Adrenal gland (tissue), 12 donors: ENCODE measurements around the gene GRM5. TPM values are rescaled to one million over a fixed set of nuclear protein-coding genes. Genes with fewer than 3 reads are reported as not detected.

Source experiments
- DNase-seq, 7 donors: peaks; one replicate each; pipeline ENCODE4 v3.0.0-alpha.2; 2019 to 2020
- H3K27ac ChIP-seq, 5 donors: fragments of 200-600 bp; sonication (generic) in 4 of 5; 1 replicate in 3 of 5; 2 replicates in 2 of 5; pipeline versions ENCODE4 v1.5.1 to v1.8.0; 2016 to 2020; ENCODE audit warnings: mild to moderate bottlenecking in 1 of 5
- H3K27me3 ChIP-seq: fragments of 200-600 bp; 2 replicates; pipeline ENCODE4 v1.8.0; 2021
- H3K36me3 ChIP-seq, 2 donors: fragments of 200-600 bp; replicated peaks in 1 of 2; 1 replicate in 1 of 2; 2 replicates in 1 of 2; pipeline versions ENCODE4 v1.5.1 to v1.8.0; 2018 to 2022
- H3K4me1 ChIP-seq, 2 donors: fragments of 200-600 bp; replicated peaks in 1 of 2; 1 replicate in 1 of 2; 2 replicates in 1 of 2; pipeline versions ENCODE4 v1.5.1 to v1.8.0; 2018 to 2021
- H3K4me3 ChIP-seq, 4 donors: fragments of 200-600 bp; sonication (generic) in 3 of 4; one replicate each; pipeline ENCODE4 v1.5.1; 2016 to 2018
- H3K9me3 ChIP-seq, 3 donors: fragments of 200-600 bp; sonication (generic) in 1 of 3; replicated peaks in 1 of 3; 1 replicate in 2 of 3; 2 replicates in 1 of 3; pipeline versions ENCODE4 v1.5.1 to v1.8.0; 2016 to 2021
- CTCF ChIP-seq, 6 experiments: fragments of 450-650 bp in 4 of 6; fragments of 200-600 bp in 2 of 6; sonication (generic) in 1 of 6; IDR thresholded peaks; 1 replicate in 5 of 6; 2 replicates in 1 of 6; pipeline versions ENCODE4 v1.5.1 to v1.8.0; 2016 to 2021; ENCODE audit warnings: antibody characterized with exemption in 6 of 6, mild to moderate bottlenecking in 2 of 6, moderate library complexity in 1 of 6
- POLR2A ChIP-seq, 2 donors: fragments of 450-650 bp; IDR thresholded peaks; one replicate each; pipeline ENCODE4 v1.6.1; 2017; ENCODE audit warnings: antibody characterized with exemption in 2 of 2, mild to moderate bottlenecking in 2 of 2, moderate library complexity in 1 of 2
- WGBS, 4 donors: extraction: QIAGEN DNeasy Blood & Tissue Kit in 2 of 4; methylation state at CpG; one replicate each; pipeline versions ENCODE4 v1.1.5 to v1.1.7; 2013 to 2017; 5-methylcytosine and 5-hydroxymethylcytosine counted together
- intact Hi-C, 2 donors: fragments of 100-400 bp; cut with DNase I; formaldehyde crosslinking; loops; one replicate each; pipeline versions ENCODE4 v1.14.1 to v1.15.0; 2022 to 2023
- polyA plus RNA-seq, 3 donors: library from polyadenylated mRNA; stranded (reverse); fragments of 200-250 nt in 2 of 3; fragments of 350-450 nt in 1 of 3; fragmentation: Illumina TruSeq in 1 of 3; extraction: RNeasy Lipid Tissue Mini Kit (QIAGEN cat#74804) in 1 of 3; gene quantifications; one replicate each; pipeline ENCODE4 v1.2.3, GENCODE V29; 2013 to 2014
- total RNA-seq, 9 donors: library from RNA; depleted of rRNA in 4 of 9; stranded (reverse); fragments of >200 nt in 4 of 9; fragments of 120-200 nt in 1 of 9; fragmentation: NEBNext Ultra II Directional in 1 of 9; extraction: Animal tissue kit (Norgen Biotek cat#: 25700) in 1 of 9; gene quantifications; one replicate each; pipeline versions ENCODE4 v1.1.0 to v1.2.4, GENCODE V29; 2013 to 2023
- donor health status: healthy with polysubstance abuse.
- donor health status: Bipolar disorder and iron deficiency.
- donor health status: DM: yes; HTN: yes; CAD: no.
- donor health status: DM: no; HTN: no; CAD: no.
- donor health status: DM: no; HTN: no; CAD: no.
- donor health status: DM: yes; HTN: yes; CAD: no.

The GRM5 gene
- total and polyA plus RNA-seq, 12 donors: under 0.01 to 0.33 (median 0.17) TPM; not detected in 8

GRCh38 chr11:88521399-88521798, 544.4 kb downstream of the GRM5 start:
- no peak for DNase-seq
- intact Hi-C loops: no loop called here

DNA sequence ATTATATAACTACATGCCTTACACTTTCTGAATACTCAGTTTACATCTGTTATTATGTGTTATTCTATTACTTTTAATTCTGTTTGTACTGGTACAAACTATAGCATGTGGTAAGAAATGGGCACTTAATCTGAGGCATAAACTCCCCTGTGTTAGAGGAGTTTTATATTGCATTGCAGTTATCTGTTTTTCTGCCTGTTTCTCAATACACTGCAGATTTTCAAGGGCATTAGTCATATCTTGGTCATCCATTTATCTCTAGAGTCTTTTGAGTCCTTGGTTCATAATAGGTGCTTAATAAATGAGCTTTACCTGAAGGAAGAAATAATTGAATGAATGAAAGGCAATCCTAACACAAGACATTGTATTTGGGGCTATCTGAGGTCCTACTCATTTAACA, 545.4 kb downstream of the GRM5 start:
- Histone ChIP-seq H3K4me1 (no peaks in the 10 kb centered on the region), H3K27me3 (no peaks in the 10 kb centered on the region), H3K9me3 (no peaks in the 10 kb centered on the region), H3K36me3 (no peaks in the 10 kb centered on the region), H3K27ac (no peak overlapping the region), H3K4me3 (no peak overlapping the region)
- intact Hi-C loops: no loop called here
- no peak for TF ChIP-seq POLR2A (IDR thresholded peaks at IDR 0.05)
- no peak for TF ChIP-seq CTCF (IDR thresholded peaks at IDR 0.05)
- DNase-seq: no peak

More at GRCh38 chr11:88521399-88521798, 544.4 kb downstream of the GRM5 start:
- Histone ChIP-seq H3K27ac (no peak overlapping the region), H3K27me3 (no peaks in the 10 kb centered on the region), H3K9me3 (no peaks in the 10 kb centered on the region), H3K4me3 (no peak overlapping the region), H3K36me3 (no peaks in the 10 kb centered on the region), H3K4me1 (no peaks in the 10 kb centered on the region)
- TF ChIP-seq CTCF (IDR thresholded peaks at IDR 0.05) (no peak), POLR2A (IDR thresholded peaks at IDR 0.05) (no peak)

- Histone ChIP-seq H3K4me1 (no peaks in the 10 kb centered on the region), H3K36me3 (no peaks in the 10 kb centered on the region), H3K27ac (no peak overlapping the region), H3K4me3 (no peak overlapping the region), H3K9me3 (no peaks in the 10 kb centered on the region), H3K27me3 (peaks cover 3% of the 10 kb centered on the region)
- no peak for DNase-seq
- intact Hi-C loops: no loop called here
- WGBS, 4 donors: 77 to 90% (median 87%) methylated on average over 4 of the region's 4 CpGs
- no peak for TF ChIP-seq CTCF (IDR thresholded peaks at IDR 0.05)
- no peak for TF ChIP-seq POLR2A (IDR thresholded peaks at IDR 0.05)
These were observed 550.8 kb downstream of the GRM5 start for GRCh38 chr11:88515002-88515401.

DNA sequence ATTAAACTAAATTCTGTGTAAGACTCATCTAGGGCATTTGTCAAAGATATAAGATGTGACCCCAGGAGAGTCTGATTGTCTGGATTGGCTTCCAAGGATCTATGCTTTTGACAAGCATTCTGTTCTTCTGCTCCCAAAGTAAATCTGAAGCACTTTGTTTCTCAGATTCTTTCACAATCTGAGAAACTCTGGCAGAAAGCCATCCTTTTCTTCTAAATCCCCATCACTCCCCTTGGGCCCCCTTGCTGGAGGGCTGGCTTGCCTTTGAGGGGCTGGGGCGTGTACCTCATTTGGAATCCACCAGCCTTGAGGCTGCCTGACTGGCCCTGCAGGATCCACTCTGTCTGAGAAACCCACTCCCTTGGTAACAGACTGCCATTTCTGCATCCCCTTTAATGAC, 554.8 kb downstream of the GRM5 start:
- H3K4me1 ChIP-seq: peaks cover 0 to 3% of the 10 kb centered on the region in 2 donors
- WGBS, 4 donors: 58 to 74% (median 66%) methylated on average over 1 of the region's 1 CpG
- H3K27me3 ChIP-seq: peaks cover 40% of the 10 kb centered on the region
- no peak overlapping the region for H3K4me3 ChIP-seq
- intact Hi-C loops: no loop called here
- TF ChIP-seq CTCF (IDR thresholded peaks at IDR 0.05): no peak
- TF ChIP-seq POLR2A (IDR thresholded peaks at IDR 0.05): no peak
- H3K9me3 ChIP-seq: no peaks in the 10 kb centered on the region
- no peak overlapping the region for H3K27ac ChIP-seq
- no peaks in the 10 kb centered on the region for H3K36me3 ChIP-seq
- no peak for DNase-seq
